Muscle layer of duodenum (tissue), 2 donors: ENCODE data around the gene NKX1-1.

Experiments used
- H3K27ac ChIP-seq: one replicate; pipeline ENCODE4 v1.7.0; 2013; ENCODE audit warnings: mild to moderate bottlenecking, low read length
- H3K27me3 ChIP-seq: one replicate; pipeline ENCODE4 v1.7.0; 2013; ENCODE audit warnings: low read depth, mild to moderate bottlenecking, control low read depth, low read length
- H3K36me3 ChIP-seq, 2 donors: one replicate each; pipeline ENCODE4 v1.7.0; 2013; ENCODE audit warnings: low read length in 2 of 2, control low read depth in 1 of 2, mild to moderate bottlenecking in 1 of 2; ENCODE audit not compliant: insufficient read depth in 2 of 2, control insufficient read depth in 1 of 2
- H3K4me1 ChIP-seq, 2 donors: one replicate each; pipeline ENCODE4 v1.7.0; 2013; ENCODE audit warnings: low read length in 2 of 2, mild to moderate bottlenecking in 2 of 2, control low read depth in 1 of 2, moderate library complexity in 1 of 2; ENCODE audit not compliant: insufficient read depth in 2 of 2, control insufficient read depth in 1 of 2
- H3K4me3 ChIP-seq, 2 donors: one replicate each; pipeline ENCODE4 v1.7.0; 2013; ENCODE audit warnings: low read length in 2 of 2, low read depth in 1 of 2, mild to moderate bottlenecking in 1 of 2
- H3K9me3 ChIP-seq, 2 donors: one replicate each; pipeline ENCODE4 v1.7.0; 2013; ENCODE audit warnings: low read length in 2 of 2, control low read depth in 1 of 2, mild to moderate bottlenecking in 1 of 2; ENCODE audit not compliant: control insufficient read depth in 1 of 2
- donor health status: healthy.

Gene NKX1-1

GRCh38 chr4:1365271-1366178, 40.7 kb downstream of the NKX1-1 start:
- Histone ChIP-seq H3K36me3 (peaks cover 0 to 49% of the 10 kb centered on the region in 2 donors), H3K4me3 (no peak overlapping the region), H3K27me3 (no peaks in the 10 kb centered on the region), H3K4me1 (no peaks in the 10 kb centered on the region), H3K9me3 (no peaks in the 10 kb centered on the region), H3K27ac (no peak overlapping the region)

GRCh38 chr4:1364748-1365147, 41.5 kb downstream of the NKX1-1 start:
- no peaks in the 10 kb centered on the region for H3K27me3 ChIP-seq
- H3K27ac ChIP-seq, result no peak overlapping the region
- peaks cover 0 to 56% of the 10 kb centered on the region in 2 donors for H3K36me3 ChIP-seq

GRCh38 chr4:1364217-1364616, 42.0 kb downstream of the NKX1-1 start:
- no peak overlapping the region for H3K4me3 ChIP-seq
- H3K27ac ChIP-seq, result no peak overlapping the region
- H3K27me3 ChIP-seq, result no peaks in the 10 kb centered on the region
- no peaks in the 10 kb centered on the region for H3K4me1 ChIP-seq
- H3K9me3 ChIP-seq, result no peaks in the 10 kb centered on the region
- H3K36me3 ChIP-seq, result peaks cover 0 to 56% of the 10 kb centered on the region in 2 donors

More at GRCh38 chr4:1364748-1365147, 41.5 kb downstream of the NKX1-1 start:
- H3K4me1 ChIP-seq, result no peaks in the 10 kb centered on the region
- H3K9me3 ChIP-seq, result no peaks in the 10 kb centered on the region
- no peak overlapping the region for H3K4me3 ChIP-seq

GRCh38 chr4:1363513-1363912, 42.7 kb downstream of the NKX1-1 start:
- H3K9me3 ChIP-seq, result no peaks in the 10 kb centered on the region
- H3K4me1 ChIP-seq, result no peaks in the 10 kb centered on the region
- no peaks in the 10 kb centered on the region for H3K27me3 ChIP-seq
- H3K4me3 ChIP-seq, result no peak overlapping the region
- H3K27ac ChIP-seq, result no peak overlapping the region
- H3K36me3 ChIP-seq, result peaks cover 0 to 57% of the 10 kb centered on the region in 2 donors

- Histone ChIP-seq H3K27me3 (no peaks in the 10 kb centered on the region), H3K4me1 (no peaks in the 10 kb centered on the region), H3K27ac (no peak overlapping the region), H3K4me3 (no peak overlapping the region), H3K9me3 (no peaks in the 10 kb centered on the region), H3K36me3 (peaks cover 0 to 57% of the 10 kb centered on the region in 2 donors)
These were observed 43.7 kb downstream of the NKX1-1 start for GRCh38 chr4:1362521-1362920.

GRCh38 chr4:1362046-1362445, 44.2 kb downstream of the NKX1-1 start:
- peaks cover 0 to 56% of the 10 kb centered on the region in 2 donors for H3K36me3 ChIP-seq
- H3K4me3 ChIP-seq, result no peak overlapping the region
- no peaks in the 10 kb centered on the region for H3K9me3 ChIP-seq
- no peaks in the 10 kb centered on the region for H3K27me3 ChIP-seq
- H3K27ac ChIP-seq, result no peak overlapping the region
- no peaks in the 10 kb centered on the region for H3K4me1 ChIP-seq

GRCh38 chr4:1361431-1361830, 44.8 kb downstream of the NKX1-1 start:
- no peak overlapping the region for H3K27ac ChIP-seq
- no peaks in the 10 kb centered on the region for H3K9me3 ChIP-seq
- H3K4me1 ChIP-seq, result no peaks in the 10 kb centered on the region
- no peaks in the 10 kb centered on the region for H3K27me3 ChIP-seq
- no peak overlapping the region for H3K4me3 ChIP-seq
- H3K36me3 ChIP-seq, result peaks cover 0 to 50% of the 10 kb centered on the region in 2 donors

GRCh38 chr4:1360423-1361283, 45.6 kb downstream of the NKX1-1 start:
- Histone ChIP-seq H3K4me1 (no peaks in the 10 kb centered on the region), H3K4me3 (no peak overlapping the region), H3K27ac (no peak overlapping the region), H3K9me3 (no peaks in the 10 kb centered on the region), H3K27me3 (no peaks in the 10 kb centered on the region), H3K36me3 (peaks cover 0 to 47% of the 10 kb centered on the region in 2 donors)

- H3K36me3 ChIP-seq, result peaks cover 0 to 51% of the 10 kb centered on the region in 2 donors
- H3K9me3 ChIP-seq, result no peaks in the 10 kb centered on the region
- H3K4me1 ChIP-seq, result no peaks in the 10 kb centered on the region
- no peaks in the 10 kb centered on the region for H3K27me3 ChIP-seq
- no peak overlapping the region for H3K4me3 ChIP-seq
- no peak overlapping the region for H3K27ac ChIP-seq
These were observed 46.3 kb downstream of the NKX1-1 start for GRCh38 chr4:1359976-1360375.

- Histone ChIP-seq H3K36me3 (peaks cover 0 to 48% of the 10 kb centered on the region in 2 donors), H3K4me3 (no peak overlapping the region), H3K9me3 (no peaks in the 10 kb centered on the region), H3K27ac (no peak overlapping the region), H3K4me1 (no peaks in the 10 kb centered on the region), H3K27me3 (no peaks in the 10 kb centered on the region)
These were observed 47.1 kb downstream of the NKX1-1 start for GRCh38 chr4:1359144-1359501.

GRCh38 chr4:1358421-1359143, 47.7 kb downstream of the NKX1-1 start:
- no peaks in the 10 kb centered on the region for H3K27me3 ChIP-seq
- no peak overlapping the region for H3K4me3 ChIP-seq
- no peaks in the 10 kb centered on the region for H3K4me1 ChIP-seq
- H3K9me3 ChIP-seq, result no peaks in the 10 kb centered on the region
- H3K36me3 ChIP-seq, result peaks cover 0 to 49% of the 10 kb centered on the region in 2 donors
- no peak overlapping the region for H3K27ac ChIP-seq
